ENCODE results near the gene PTPA. TPM values are rescaled to one million over a fixed set of nuclear protein-coding genes. Genes with fewer than 3 reads are reported as not detected.
A peak's percentile ranks its signal among the peaks of the same experiment; 100 is the strongest.

Gene PTPA
- total and polyA plus RNA-seq, 2 donors (not counting 1 experiment from before 2014, with no cell fraction given) = 35.0 to 73.9 TPM

DNA sequence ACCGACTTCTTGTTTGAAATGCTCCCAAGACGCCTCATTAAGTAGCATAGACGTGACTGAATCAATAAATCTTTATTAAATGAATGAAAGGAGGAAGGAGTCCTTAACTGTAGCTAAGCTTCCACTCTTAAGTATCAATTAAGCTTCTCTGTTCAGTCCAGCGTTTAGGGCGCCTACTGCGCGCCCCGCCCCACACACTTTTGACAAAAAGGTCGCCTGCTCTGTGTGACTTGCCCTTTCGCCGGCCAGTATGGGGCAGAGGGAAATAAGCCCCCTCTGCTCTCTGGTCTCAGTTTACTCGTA is 31.0 kb upstream of the PTPA start:
- intact Hi-C loops (cut with micrococcal nuclease) = loop anchor here (2.0 to 10.0 kb wide), 4 partner anchors 51 to 1015 kb away; partner anchors contain the start of genes GLE1, NAIF1, SH3GLB2 and SLC25A25
- Mint-ChIP-seq H3K27me3 (no peaks in the 10 kb centered on the region), H3K4me1 (peaks cover 23% of the 10 kb centered on the region), H3K4me3 (peak overlapping the region; percentile 91), H3K9me3 (ENCODE audit: insufficient read depth) (no peaks in the 10 kb centered on the region), H3K27ac (peak overlapping the region; percentile 88)
- ChIA-PET CTCF (interaction anchor here (1.3 to 1.8 kb wide), 3 partner anchors 11 to 52 kb away, joined by 3 to 7 read pairs (median 6); partner anchors contain the start of gene SH3GLB2), POLR2A (interaction anchor here (1.1 to 1.9 kb wide), 3 partner anchors 11 to 544 kb away, joined by 3 to 15 read pairs (median 10); partner anchors contain the start of gene SH3GLB2)
- H4K20me1 ChIP-seq (ENCODE audit: control insufficient read depth, insufficient read depth, low read length, poor library complexity, severe bottlenecking) = peaks cover 12% of the 10 kb centered on the region
- H3K4me1 ChIP-seq (ENCODE audit: control insufficient read depth in 2 of 2, insufficient read depth in 2 of 2, low read length in 2 of 2) = peaks cover 16 to 20% of the 10 kb centered on the region in 2 donors
- TF ChIP-seq EZH2 (IDR thresholded peaks at IDR 0.05; ENCODE audit: borderline replicate concordance, insufficient read depth, low read depth, low read length, poor library complexity, severe bottlenecking) = no peak
- TF ChIP-seq, protein P1, sequence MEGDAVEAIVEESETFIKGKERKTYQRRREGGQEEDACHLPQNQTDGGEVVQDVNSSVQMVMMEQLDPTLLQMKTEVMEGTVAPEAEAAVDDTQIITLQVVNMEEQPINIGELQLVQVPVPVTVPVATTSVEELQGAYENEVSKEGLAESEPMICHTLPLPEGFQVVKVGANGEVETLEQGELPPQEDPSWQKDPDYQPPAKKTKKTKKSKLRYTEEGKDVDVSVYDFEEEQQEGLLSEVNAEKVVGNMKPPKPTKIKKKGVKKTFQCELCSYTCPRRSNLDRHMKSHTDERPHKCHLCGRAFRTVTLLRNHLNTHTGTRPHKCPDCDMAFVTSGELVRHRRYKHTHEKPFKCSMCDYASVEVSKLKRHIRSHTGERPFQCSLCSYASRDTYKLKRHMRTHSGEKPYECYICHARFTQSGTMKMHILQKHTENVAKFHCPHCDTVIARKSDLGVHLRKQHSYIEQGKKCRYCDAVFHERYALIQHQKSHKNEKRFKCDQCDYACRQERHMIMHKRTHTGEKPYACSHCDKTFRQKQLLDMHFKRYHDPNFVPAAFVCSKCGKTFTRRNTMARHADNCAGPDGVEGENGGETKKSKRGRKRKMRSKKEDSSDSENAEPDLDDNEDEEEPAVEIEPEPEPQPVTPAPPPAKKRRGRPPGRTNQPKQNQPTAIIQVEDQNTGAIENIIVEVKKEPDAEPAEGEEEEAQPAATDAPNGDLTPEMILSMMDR (IDR thresholded peaks at IDR 0.05) = no peak
- H2AFZ ChIP-seq (ENCODE audit: insufficient read depth, low read depth, low read length, poor library complexity, severe bottlenecking) = peak overlapping the region; percentile 99
- H3K27me3 ChIP-seq (replicated peaks in 1 of 4; ENCODE audit: control extremely low read depth in 1 of 4, control insufficient read depth in 3 of 4, insufficient read depth in 4 of 4, low read length in 3 of 4) = no peaks in the 10 kb centered on the region
- peak overlapping the region; percentile 99 for H3K4me2 ChIP-seq (replicated peaks; ENCODE audit: low read depth, low read length, poor library complexity, severe bottlenecking)
- WGBS (ENCODE audit: insufficient coverage) = 10% methylated on average over 9 of the region's 12 CpGs
- peaks cover 41% of the 10 kb centered on the region for H3K79me2 ChIP-seq (ENCODE audit: control insufficient read depth, insufficient read depth, low read length)
- ATAC-seq (ENCODE audit: low read depth) (no peak), DNase-seq (no peak)
- peak overlapping the region; percentile 65 to 90 (median 75) for H3K4me3 ChIP-seq (ENCODE audit: control extremely low read depth in 1 of 5, extremely low read depth in 1 of 5, insufficient read depth in 1 of 5, low read depth in 2 of 5, low read length in 4 of 5)
- H3K36me3 ChIP-seq (replicated peaks in 1 of 2; ENCODE audit: control extremely low read depth in 1 of 2, control insufficient read depth in 1 of 2, extremely low read depth in 1 of 2, insufficient read depth in 2 of 2, low read length in 1 of 2) = peaks cover 0 to 7% of the 10 kb centered on the region in 2 experiments
- peak overlapping the region in 1 of 2 donors; percentile 54 for H3K27ac ChIP-seq (ENCODE audit: low read length in 2 of 2)
- peak overlapping the region; percentile 85 for H3K9ac ChIP-seq (ENCODE audit: low read length)
- no peaks in the 10 kb centered on the region for H3K9me3 ChIP-seq (ENCODE audit: control extremely low read depth in 1 of 3, control insufficient read depth in 2 of 3, insufficient read depth in 1 of 3, low read length in 2 of 3)
